Stimulated activated naive CD8-positive, alpha-beta T cell treated with anti-CD3 and anti-CD28 coated beads, Interleukin-15, Interleukin-2, amounts not matched to agents 100 ng/mL and 50 ng/mL, for 24 hours (primary cell): ENCODE results near the gene UQCC3.

ENCODE experiments used
- H3K27ac Mint-ChIP-seq: one replicate; pipeline ENCODE4 v1.8.0; 2021; ENCODE audit warnings: mild to moderate bottlenecking, mixed read lengths
- H3K27me3 Mint-ChIP-seq: one replicate; pipeline ENCODE4 v1.8.0; 2021; ENCODE audit warnings: mixed read lengths
- H3K36me3 Mint-ChIP-seq: one replicate; pipeline ENCODE4 v1.8.0; 2021; ENCODE audit warnings: low read depth, mixed read lengths
- H3K4me1 Mint-ChIP-seq: one replicate; pipeline ENCODE4 v1.8.0; 2021; ENCODE audit warnings: low read depth, mixed read lengths
- H3K4me3 Mint-ChIP-seq: one replicate; pipeline ENCODE4 v1.8.0; 2021; ENCODE audit warnings: mild to moderate bottlenecking, mixed read lengths
- H3K9me3 Mint-ChIP-seq: one replicate; pipeline ENCODE4 v1.8.0; 2021; ENCODE audit warnings: mixed read lengths

The UQCC3 gene

DNA sequence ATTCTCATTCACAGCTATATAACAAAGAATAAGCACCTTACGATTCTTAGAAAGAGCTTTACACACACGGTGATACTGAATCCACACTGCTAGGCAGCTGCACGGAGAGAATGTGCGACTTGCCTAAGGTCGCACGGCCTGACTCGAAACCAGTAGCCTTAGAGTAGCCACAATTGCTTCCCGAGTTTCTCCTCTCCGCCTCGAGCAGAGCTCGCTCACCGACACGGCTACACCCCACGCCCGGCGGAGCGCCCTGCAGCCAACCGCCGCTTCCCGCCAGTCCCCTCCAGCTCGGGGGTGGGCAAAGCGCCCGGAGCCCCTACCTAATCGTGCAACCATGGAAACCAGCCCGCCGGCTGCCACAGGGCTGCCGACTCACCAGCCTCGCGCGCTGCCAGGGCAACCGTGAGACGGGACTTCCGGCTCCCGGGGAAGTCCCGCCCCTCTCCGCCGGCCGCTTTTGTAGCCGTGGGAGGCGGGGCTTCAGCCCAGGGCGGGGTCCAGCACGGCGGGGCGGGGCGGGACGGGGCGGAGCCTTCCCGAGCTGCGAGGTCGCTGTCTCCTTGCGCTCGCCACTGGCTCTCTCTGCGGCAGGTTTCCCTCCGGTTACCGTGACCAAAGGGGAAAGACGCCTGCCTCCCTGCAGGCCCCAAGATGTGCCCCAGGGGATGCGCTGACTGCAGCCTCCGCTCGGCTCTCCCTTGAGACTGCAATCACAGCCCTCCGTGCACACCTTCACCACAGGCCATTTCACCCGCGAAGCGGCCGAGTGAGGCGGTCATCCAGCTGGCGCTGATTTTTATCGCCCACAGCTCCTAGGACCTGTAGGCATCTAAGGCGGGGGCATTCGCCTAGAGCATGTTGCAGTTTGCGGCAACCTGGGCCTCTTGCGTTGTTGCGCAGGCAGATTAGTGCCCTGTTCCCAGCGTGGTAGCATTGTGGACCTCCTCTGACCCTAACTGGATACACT, 34.7 kb downstream of the UQCC3 start:
- Mint-ChIP-seq H3K27ac (peak overlapping the region; percentile 81), H3K27me3 (no peaks in the 10 kb centered on the region), H3K9me3 (no peaks in the 10 kb centered on the region), H3K4me3 (peak overlapping the region; percentile 89), H3K4me1 (peaks cover 50% of the 10 kb centered on the region), H3K36me3 (peaks cover 45% of the 10 kb centered on the region)

DNA sequence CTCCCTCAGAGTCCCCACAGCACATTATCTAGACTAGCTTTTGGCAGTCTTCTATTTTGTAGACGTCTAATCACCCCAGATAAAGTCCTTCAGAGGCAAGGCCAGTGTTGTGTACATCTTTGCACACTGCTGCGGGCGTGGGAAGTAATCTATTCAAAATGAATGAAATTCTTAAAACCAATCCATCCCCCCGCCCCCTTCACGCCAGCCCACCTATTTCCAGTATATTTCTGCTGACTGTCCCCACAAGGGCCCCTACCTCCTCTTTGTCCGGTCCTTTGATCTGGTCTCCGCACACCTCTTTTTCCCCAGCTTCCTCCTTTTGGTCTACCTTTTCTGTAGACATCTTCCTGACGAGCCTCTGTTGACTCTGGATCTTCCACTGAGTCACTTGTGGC, 35.4 kb downstream of the UQCC3 start:
- peak overlapping the region; percentile 11 for H3K27ac Mint-ChIP-seq
- peak overlapping the region; percentile 55 for H3K4me3 Mint-ChIP-seq
- peaks cover 50% of the 10 kb centered on the region for H3K4me1 Mint-ChIP-seq
- H3K36me3 Mint-ChIP-seq, result peaks cover 43% of the 10 kb centered on the region
- H3K9me3 Mint-ChIP-seq, result no peaks in the 10 kb centered on the region
- H3K27me3 Mint-ChIP-seq, result no peaks in the 10 kb centered on the region

- no peaks in the 10 kb centered on the region for H3K9me3 Mint-ChIP-seq
- H3K36me3 Mint-ChIP-seq, result peaks cover 43% of the 10 kb centered on the region
- H3K4me3 Mint-ChIP-seq, result peak within 1 kb of the TSS; percentile 91
- peaks cover 54% of the 10 kb centered on the region for H3K4me1 Mint-ChIP-seq
- H3K27ac Mint-ChIP-seq, result peak within 1 kb of the TSS; percentile 96
- no peaks in the 10 kb centered on the region for H3K27me3 Mint-ChIP-seq
Observed at GRCh38 chr11:62707277-62707861, 35.9 kb downstream of the UQCC3 start, which contains the start of the genes BSCL2 and GNG3. TSS of gene BSCL2 (minus strand) at chr11:62707424. CDS start at chr11:62707195, 229 bp downstream. TSS of gene GNG3 (plus strand) at chr11:62707676. CDS start at chr11:62708296, 620 bp downstream.

DNA sequence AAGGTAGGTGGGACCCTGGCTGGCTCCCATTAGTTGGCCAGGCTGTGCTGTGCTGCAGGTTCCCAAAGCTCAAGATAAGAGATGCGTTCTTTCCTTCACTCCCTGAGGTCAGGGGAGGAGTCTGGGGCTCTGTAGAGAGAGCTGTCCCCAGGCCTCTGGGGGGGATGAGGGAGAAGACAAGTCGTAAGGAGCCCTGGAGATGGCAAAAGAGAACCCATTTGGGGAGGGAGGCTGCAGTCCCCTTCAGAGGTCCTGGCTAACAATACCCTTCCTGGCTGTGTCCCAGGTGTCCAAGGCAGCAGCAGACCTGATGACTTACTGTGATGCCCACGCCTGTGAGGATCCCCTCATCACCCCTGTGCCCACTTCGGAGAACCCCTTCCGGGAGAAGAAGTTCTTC, 36.9 kb downstream of the UQCC3 start:
- no peaks in the 10 kb centered on the region for H3K9me3 Mint-ChIP-seq
- H3K27ac Mint-ChIP-seq, result peak overlapping the region; percentile 96
- no peaks in the 10 kb centered on the region for H3K27me3 Mint-ChIP-seq
- H3K4me3 Mint-ChIP-seq, result peak overlapping the region; percentile 91
- H3K36me3 Mint-ChIP-seq, result peaks cover 49% of the 10 kb centered on the region
- peaks cover 64% of the 10 kb centered on the region for H3K4me1 Mint-ChIP-seq

GRCh38 chr11:62708793-62709192, 37.3 kb downstream of the UQCC3 start:
- H3K4me3 Mint-ChIP-seq, result peak overlapping the region; percentile 91
- H3K27me3 Mint-ChIP-seq, result no peaks in the 10 kb centered on the region
- peaks cover 53% of the 10 kb centered on the region for H3K36me3 Mint-ChIP-seq
- peaks cover 68% of the 10 kb centered on the region for H3K4me1 Mint-ChIP-seq
- no peaks in the 10 kb centered on the region for H3K9me3 Mint-ChIP-seq
- peak overlapping the region; percentile 96 for H3K27ac Mint-ChIP-seq

DNA sequence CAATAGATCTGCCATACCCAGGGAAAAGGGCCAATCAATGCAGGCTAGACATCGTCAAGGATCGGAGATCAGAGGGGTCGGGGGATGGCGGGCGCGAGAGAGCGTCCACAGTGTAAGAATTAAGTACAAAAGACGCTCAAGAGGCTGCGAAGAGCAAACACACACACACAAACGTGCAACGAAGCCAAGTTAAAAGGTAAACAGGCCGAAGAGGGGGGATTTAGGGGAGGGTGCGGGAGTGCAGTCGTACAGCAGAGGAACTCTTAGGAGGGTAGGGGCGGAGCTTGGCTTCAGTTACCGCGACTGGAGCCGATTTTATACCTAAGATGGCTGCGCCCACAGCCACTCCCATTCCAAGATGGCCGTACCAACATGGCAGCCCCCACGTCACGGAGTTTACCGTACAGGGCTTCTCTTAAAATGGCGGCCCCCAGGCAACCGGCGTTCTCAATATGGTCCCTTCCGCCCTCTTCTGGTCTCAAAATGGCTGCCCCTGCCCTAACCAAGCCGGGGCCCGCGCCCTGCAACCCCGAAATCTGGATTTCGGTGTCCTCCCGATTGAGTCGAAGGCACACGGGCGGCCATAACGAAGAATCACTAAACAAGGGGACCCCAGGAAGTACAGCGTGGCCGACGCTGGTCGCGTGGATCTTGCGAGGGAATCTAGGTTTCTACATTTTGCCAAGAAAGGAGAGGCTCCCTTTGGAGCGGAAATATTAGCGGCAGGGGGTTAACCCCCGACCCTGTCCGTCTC, 38.0 kb downstream of the UQCC3 start:
- peaks cover 58% of the 10 kb centered on the region for H3K36me3 Mint-ChIP-seq
- no peaks in the 10 kb centered on the region for H3K27me3 Mint-ChIP-seq
- peak overlapping the region; percentile 96 for H3K27ac Mint-ChIP-seq
- H3K4me1 Mint-ChIP-seq, result peaks cover 74% of the 10 kb centered on the region
- peak overlapping the region; percentile 91 for H3K4me3 Mint-ChIP-seq
- no peaks in the 10 kb centered on the region for H3K9me3 Mint-ChIP-seq

GRCh38 chr11:62710001-62710345, 38.5 kb downstream of the UQCC3 start:
- Mint-ChIP-seq H3K9me3 (no peaks in the 10 kb centered on the region), H3K4me1 (peaks cover 78% of the 10 kb centered on the region), H3K36me3 (peaks cover 63% of the 10 kb centered on the region), H3K4me3 (peak overlapping the region; percentile 91), H3K27me3 (no peaks in the 10 kb centered on the region), H3K27ac (peak overlapping the region; percentile 96)

- Mint-ChIP-seq H3K4me1 (peaks cover 62% of the 10 kb centered on the region), H3K9me3 (no peaks in the 10 kb centered on the region), H3K27ac (peak overlapping the region; percentile 82), H3K4me3 (no peak overlapping the region), H3K36me3 (peaks cover 76% of the 10 kb centered on the region), H3K27me3 (no peaks in the 10 kb centered on the region)
Observed at GRCh38 chr11:62712276-62712812, 40.9 kb downstream of the UQCC3 start.

- H3K36me3 Mint-ChIP-seq, result peaks cover 80% of the 10 kb centered on the region
- no peaks in the 10 kb centered on the region for H3K9me3 Mint-ChIP-seq
- H3K27me3 Mint-ChIP-seq, result no peaks in the 10 kb centered on the region
- peak overlapping the region; percentile 24 for H3K4me3 Mint-ChIP-seq
- peaks cover 57% of the 10 kb centered on the region for H3K4me1 Mint-ChIP-seq
- H3K27ac Mint-ChIP-seq, result peak overlapping the region; percentile 82
Observed at GRCh38 chr11:62712861-62713260, 41.4 kb downstream of the UQCC3 start.

GRCh38 chr11:62713343-62713742, 41.9 kb downstream of the UQCC3 start:
- Mint-ChIP-seq H3K27ac (peak overlapping the region; percentile 82), H3K27me3 (no peaks in the 10 kb centered on the region), H3K4me1 (peaks cover 52% of the 10 kb centered on the region)

DNA sequence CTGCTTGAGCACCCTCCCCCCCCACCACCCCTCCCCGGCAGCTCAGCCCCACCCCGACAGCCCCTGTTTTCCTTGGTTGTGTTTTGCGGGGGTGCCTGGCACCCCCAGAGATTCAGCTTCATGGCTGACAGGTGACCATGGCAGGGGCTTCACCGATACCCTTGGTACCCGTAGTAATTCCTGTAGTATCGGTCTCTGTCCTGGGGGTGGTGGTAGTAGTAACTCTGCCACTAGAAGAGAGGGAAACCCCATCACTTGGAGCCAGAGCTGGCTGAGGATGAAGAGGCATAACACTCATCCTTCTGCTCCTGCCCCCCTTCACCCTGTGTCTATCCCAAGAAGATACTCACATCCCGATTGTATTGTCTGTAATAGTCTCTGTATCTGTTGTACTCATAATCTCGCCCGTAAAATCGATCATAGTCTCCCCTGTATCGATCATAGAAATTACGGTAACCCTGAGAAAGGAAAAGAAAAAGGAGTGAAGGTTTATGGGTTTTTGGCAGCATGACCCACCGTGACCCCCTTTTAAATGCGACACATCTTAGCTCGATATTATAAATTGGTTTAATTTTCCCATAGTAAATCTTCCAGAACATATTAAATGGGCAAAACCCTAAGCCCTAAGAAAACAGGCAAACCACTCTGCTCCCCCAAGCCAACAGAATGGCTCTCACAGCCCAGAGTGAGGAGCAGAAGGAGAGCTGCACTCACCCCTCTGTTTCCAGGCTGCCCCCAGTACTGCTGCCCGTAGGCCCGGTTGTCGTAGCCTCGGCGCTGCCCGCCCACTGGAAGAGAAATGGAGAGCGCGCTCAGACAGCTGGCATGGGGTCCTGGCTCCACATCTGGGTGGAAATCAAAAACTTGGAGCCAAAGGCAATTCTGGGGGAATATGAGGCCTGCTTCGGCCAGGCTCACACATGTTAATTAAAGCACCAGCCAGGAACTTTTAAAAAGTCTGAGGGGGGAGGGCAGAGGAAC, 44.0 kb downstream of the UQCC3 start:
- Mint-ChIP-seq H3K36me3 (peaks cover 82% of the 10 kb centered on the region), H3K4me1 (peaks cover 45% of the 10 kb centered on the region), H3K27me3 (no peaks in the 10 kb centered on the region), H3K9me3 (no peaks in the 10 kb centered on the region), H3K27ac (peak overlapping the region; percentile 72), H3K4me3 (no peak overlapping the region)

More at GRCh38 chr11:62713343-62713742, 41.9 kb downstream of the UQCC3 start:
- Mint-ChIP-seq H3K4me3 (peak overlapping the region; percentile 18), H3K36me3 (peaks cover 82% of the 10 kb centered on the region), H3K9me3 (no peaks in the 10 kb centered on the region)

DNA sequence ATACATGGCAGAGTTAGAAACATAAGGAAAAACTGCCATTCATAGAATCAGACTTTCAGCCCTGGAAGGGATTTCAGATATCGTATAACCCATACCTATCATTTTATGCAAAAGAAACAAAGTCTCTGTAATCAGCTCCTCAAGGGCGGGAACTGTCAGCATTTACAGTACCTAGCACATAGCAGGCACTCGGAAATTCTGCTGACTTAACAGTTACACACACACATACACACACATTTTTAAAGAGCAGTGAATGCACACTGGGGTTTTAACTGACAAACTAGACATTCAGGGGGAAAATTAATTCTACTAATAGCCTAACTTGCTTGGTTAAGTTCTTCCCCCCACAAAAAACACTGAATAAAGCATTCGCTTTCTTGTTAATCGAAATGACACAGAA, 44.7 kb downstream of the UQCC3 start:
- Mint-ChIP-seq H3K27ac (peak overlapping the region; percentile 29), H3K27me3 (no peaks in the 10 kb centered on the region), H3K4me1 (peaks cover 44% of the 10 kb centered on the region), H3K9me3 (no peaks in the 10 kb centered on the region), H3K36me3 (peaks cover 82% of the 10 kb centered on the region), H3K4me3 (no peak overlapping the region)

GRCh38 chr11:62716816-62717215, 45.3 kb downstream of the UQCC3 start:
- peak overlapping the region; percentile 22 for H3K27ac Mint-ChIP-seq
- peaks cover 44% of the 10 kb centered on the region for H3K4me1 Mint-ChIP-seq
- H3K27me3 Mint-ChIP-seq, result no peaks in the 10 kb centered on the region
- no peaks in the 10 kb centered on the region for H3K9me3 Mint-ChIP-seq
- H3K4me3 Mint-ChIP-seq, result no peak overlapping the region
- H3K36me3 Mint-ChIP-seq, result peaks cover 85% of the 10 kb centered on the region
